ENCODE results near the gene GNG8. TPM values are rescaled to one million over a fixed set of nuclear protein-coding genes. Genes with fewer than 3 reads are reported as not detected.
"Not testable (repeated sequence)": the region's sequence is repeated elsewhere in the genome, so short reads cannot be mapped to it uniquely, and the experiment has no call there.

GNG8 gene
- total RNA-seq, 2 donors from 2014 or later: 9.6 TPM; not detected in 1

DNA sequence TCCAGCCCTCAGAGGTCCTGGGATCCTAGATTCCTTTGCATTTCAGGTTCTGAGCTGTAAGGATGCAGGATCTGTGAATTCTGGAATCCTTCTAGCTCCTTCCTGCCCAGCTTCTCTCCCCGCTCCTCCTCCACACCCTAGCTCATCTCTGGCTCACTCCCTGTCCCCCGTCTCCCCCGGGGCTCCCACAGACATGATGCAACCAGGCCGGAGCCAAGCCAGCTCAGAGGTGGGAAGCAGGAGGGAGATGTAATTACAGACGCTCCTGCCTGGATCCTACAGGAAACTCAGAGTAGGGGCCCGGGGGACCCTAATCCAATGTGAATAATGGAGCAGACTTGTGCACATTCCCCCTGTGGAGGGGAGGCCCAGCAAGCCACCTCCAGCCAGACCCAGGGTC lies 4.5 kb downstream of the GNG8 start:
- Mint-ChIP-seq H3K27ac (no peak overlapping the region), H3K4me3 (no peak overlapping the region), H3K9me3 (no peaks in the 10 kb centered on the region), H3K27me3 (no peaks in the 10 kb centered on the region), H3K4me1 (peaks cover 10% of the 10 kb centered on the region), H3K36me3 (ENCODE audit: low read depth) (peaks cover 6% of the 10 kb centered on the region)
- ATAC-seq (replicated peaks): no peak

DNA sequence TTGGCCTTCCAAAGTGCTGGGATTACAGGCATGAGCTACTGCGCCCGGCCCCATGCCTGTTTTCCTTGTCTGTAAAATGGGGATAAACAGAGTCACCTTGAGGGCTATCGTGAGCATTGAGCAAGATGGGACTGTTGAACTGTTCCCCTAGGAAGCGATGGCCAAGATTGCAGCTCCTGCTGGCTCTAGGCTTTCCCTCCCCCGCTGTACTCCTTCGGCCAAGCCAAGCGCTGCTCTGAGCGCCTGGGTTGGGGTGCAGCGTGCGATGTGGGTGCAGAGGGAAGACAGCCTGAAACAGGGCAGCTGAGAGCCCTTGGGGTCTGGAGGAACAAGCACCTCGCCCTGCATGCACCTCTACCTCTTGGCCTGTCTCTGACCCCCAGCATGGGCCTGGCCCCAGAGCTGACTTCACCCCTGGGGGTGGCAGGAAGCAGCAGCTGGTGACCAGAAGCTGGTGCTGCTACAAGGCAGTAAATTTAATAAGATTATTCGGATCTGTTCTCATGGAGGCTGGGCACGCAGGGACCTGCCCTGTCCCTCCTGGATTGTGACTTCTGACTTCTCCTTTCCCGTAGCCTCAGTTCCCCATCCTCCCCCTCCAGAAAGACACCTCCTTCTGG lies 5.3 kb downstream of the GNG8 start:
- H3K4me1 Mint-ChIP-seq: peaks cover 10% of the 10 kb centered on the region
- no peaks in the 10 kb centered on the region for H3K27me3 Mint-ChIP-seq
- H3K36me3 Mint-ChIP-seq (ENCODE audit: low read depth): peaks cover 6% of the 10 kb centered on the region
- H3K4me3 Mint-ChIP-seq: no peak overlapping the region
- H3K9me3 Mint-ChIP-seq: no peaks in the 10 kb centered on the region
- no peak overlapping the region for H3K27ac Mint-ChIP-seq
- ATAC-seq (replicated peaks): no peak

DNA sequence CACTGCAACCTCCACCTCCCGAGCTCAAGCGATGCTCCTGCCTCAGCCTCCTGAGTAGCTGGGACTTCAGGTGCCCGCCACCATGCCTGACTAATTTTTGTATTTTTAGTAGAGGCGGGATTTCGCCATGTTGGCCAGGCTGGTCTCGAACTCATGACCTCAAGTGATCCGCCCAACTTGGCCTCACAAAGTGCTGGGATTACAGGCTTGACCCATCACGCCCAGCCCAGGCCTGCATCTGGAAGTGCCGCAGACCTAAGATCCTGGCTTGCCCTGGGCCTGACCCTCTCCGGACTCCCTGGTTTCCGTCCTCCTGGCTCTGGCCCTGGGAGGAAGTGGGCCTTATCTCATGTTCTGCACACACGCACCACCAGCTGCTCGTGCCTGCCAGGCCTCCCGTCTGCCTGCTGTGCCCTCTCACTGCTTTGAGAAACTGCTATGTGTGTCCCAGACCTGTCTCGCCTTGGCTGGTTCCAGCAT lies 6.4 kb downstream of the GNG8 start:
- Mint-ChIP-seq H3K27me3 (peaks cover 4% of the 10 kb centered on the region), H3K36me3 (ENCODE audit: low read depth) (peaks cover 6% of the 10 kb centered on the region), H3K4me1 (peaks cover 16% of the 10 kb centered on the region), H3K4me3 (no peak overlapping the region), H3K9me3 (no peaks in the 10 kb centered on the region), H3K27ac (no peak overlapping the region)
- no peak for ATAC-seq (replicated peaks)

- H3K9me3 Mint-ChIP-seq; H3K36me3 Mint-ChIP-seq (ENCODE audit: low read depth): not testable (repeated sequence)
Observed at GRCh38 chr19:46628970-46629369, 7.0 kb downstream of the GNG8 start.

DNA sequence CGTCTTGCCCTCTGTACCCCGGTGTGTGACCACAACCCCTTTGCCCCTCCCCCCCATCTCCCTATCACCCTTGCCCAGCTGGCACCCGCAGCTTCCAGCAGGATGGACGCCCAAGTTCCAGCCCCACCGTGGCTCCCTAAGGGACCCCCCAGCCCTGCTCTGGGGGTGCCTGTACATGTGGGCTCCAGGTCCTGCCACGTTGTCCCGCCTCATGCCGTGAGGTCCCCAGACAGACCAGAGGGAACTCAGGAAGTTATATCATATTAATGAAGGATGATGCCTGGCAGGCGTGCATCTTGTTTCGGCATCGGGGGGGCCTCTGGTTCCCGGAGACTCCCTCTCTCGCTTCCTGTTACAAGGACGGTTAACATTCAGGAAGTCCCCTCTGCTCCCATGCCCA lies 9.6 kb downstream of the GNG8 start:
- no peak for ATAC-seq (replicated peaks)
- H3K9me3 Mint-ChIP-seq: no peaks in the 10 kb centered on the region
- H3K27me3 Mint-ChIP-seq: peaks cover 4% of the 10 kb centered on the region
- H3K27ac Mint-ChIP-seq: no peak overlapping the region
- H3K4me3 Mint-ChIP-seq: no peak overlapping the region
- peaks cover 7% of the 10 kb centered on the region for H3K4me1 Mint-ChIP-seq
- H3K36me3 Mint-ChIP-seq (ENCODE audit: low read depth): no peaks in the 10 kb centered on the region

More at GRCh38 chr19:46628970-46629369, 7.0 kb downstream of the GNG8 start:
- H3K27me3 Mint-ChIP-seq; ATAC-seq (replicated peaks); H3K27ac Mint-ChIP-seq; H3K4me3 Mint-ChIP-seq: not testable (repeated sequence)
- H3K4me1 Mint-ChIP-seq: peaks cover 17% of the 10 kb centered on the region

DNA sequence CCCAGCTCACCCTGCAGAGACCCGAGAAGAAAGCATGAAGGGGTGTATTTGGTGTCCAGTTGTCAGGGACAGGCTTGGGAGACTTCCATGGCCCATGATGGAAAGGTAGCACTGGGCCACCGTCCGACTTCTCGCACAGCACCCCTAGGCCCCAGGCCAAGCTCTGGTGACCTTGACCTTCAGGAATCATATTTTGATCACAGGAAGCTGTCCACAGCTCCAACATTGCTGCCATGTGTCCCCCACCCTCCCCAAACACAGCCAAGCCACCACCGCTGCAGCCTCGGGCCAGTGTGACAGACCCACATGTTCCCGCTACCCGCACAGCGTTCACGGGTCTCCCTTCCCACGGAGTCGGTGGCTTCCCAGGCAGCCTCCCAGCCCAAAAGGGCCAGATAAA lies 10.3 kb downstream of the GNG8 start:
- peaks cover 4% of the 10 kb centered on the region for H3K27me3 Mint-ChIP-seq
- peak overlapping the region; percentile 60 for H3K4me3 Mint-ChIP-seq
- ATAC-seq (replicated peaks): no peak
- no peaks in the 10 kb centered on the region for H3K36me3 Mint-ChIP-seq (ENCODE audit: low read depth)
- H3K27ac Mint-ChIP-seq: no peak overlapping the region
- H3K9me3 Mint-ChIP-seq: no peaks in the 10 kb centered on the region
- peaks cover 7% of the 10 kb centered on the region for H3K4me1 Mint-ChIP-seq

DNA sequence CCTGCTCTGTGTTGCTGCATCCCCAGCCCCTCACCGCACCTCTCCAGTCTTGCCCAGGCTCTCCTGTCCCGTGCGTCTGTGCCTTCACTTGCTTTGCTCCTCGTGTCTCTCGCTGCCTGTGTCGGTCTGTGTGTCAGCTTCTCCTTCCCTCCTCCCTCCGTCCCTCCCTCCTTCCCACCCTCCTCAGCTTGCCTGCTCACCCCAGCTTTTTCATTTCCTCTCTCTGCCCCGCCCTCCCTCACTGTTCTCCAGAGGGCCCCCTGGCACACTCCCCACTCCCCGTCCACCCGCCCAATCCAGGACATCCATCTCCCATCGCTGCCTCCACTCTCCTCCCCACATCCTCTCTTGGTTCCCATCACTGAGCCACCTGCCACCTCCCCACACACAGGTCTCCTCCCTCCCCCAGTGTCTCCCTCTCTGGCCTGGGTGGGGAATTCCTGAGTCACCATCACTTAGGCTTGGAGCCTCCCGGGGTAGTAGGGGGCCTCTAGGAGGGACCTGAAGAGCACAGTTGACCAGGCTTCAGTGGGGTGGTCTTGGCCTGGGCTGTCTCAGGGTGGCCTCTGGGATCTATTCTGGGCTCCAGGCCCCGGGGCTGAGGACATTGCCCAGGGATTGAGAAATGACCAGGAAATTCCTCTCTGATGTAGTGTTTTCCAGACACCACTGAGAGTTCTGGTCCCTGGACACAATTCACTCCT lies 10.9 kb downstream of the GNG8 start, which contains the start of gene PTGIR:
PTGIR (minus strand) TSS at position 132 of the 704 bp plus-strand sequence. CDS start 864 bp downstream, outside the sequence.
- H3K4me3 Mint-ChIP-seq: peak within 1 kb of the TSS; percentile 60
- H3K27ac Mint-ChIP-seq: peak within 1 kb of the TSS; percentile 58
- peaks cover 7% of the 10 kb centered on the region for H3K4me1 Mint-ChIP-seq
- peak; percentile 72 for ATAC-seq (replicated peaks)
- H3K27me3 Mint-ChIP-seq: peaks cover 4% of the 10 kb centered on the region
- H3K9me3 Mint-ChIP-seq: no peaks in the 10 kb centered on the region
- H3K36me3 Mint-ChIP-seq (ENCODE audit: low read depth): no peaks in the 10 kb centered on the region

GRCh38 chr19:46623915-46624502 lies 12.0 kb downstream of the GNG8 start:
- Mint-ChIP-seq H3K27ac (peak overlapping the region; percentile 58), H3K4me3 (peak overlapping the region; percentile 60), H3K9me3 (no peaks in the 10 kb centered on the region), H3K36me3 (ENCODE audit: low read depth) (no peaks in the 10 kb centered on the region), H3K4me1 (peaks cover 13% of the 10 kb centered on the region), H3K27me3 (peaks cover 4% of the 10 kb centered on the region)
- ATAC-seq (replicated peaks): no peak

DNA sequence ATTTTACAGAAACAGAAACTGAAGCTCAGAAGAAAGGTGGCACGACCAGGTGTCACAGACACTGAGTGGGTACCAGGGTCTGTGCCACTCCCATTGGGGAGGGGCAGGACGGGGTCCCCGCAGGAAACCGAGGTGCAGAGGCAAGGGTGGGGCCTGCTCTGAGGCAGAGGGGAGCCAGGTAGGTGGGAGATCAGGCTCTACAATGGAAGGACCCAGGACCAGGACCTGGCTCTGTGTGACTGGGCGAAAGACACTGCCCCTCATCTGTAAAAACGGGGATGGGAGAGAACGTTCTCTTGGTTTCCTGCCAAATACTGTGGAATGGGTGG lies 13.9 kb downstream of the GNG8 start:
- ATAC-seq (replicated peaks): no peak
- Mint-ChIP-seq H3K4me3 (peak overlapping the region; percentile 11), H3K27me3 (peaks cover 4% of the 10 kb centered on the region), H3K9me3 (no peaks in the 10 kb centered on the region), H3K27ac (peak overlapping the region; percentile 31), H3K4me1 (peaks cover 13% of the 10 kb centered on the region), H3K36me3 (ENCODE audit: low read depth) (peaks cover 1% of the 10 kb centered on the region)

GRCh38 chr19:46621191-46622117 lies 14.5 kb downstream of the GNG8 start:
- peak overlapping the region; percentile 11 for H3K4me3 Mint-ChIP-seq
- H3K36me3 Mint-ChIP-seq (ENCODE audit: low read depth): peaks cover 7% of the 10 kb centered on the region
- H3K27ac Mint-ChIP-seq: peak overlapping the region; percentile 31
- no peak for ATAC-seq (replicated peaks)
- H3K9me3 Mint-ChIP-seq: no peaks in the 10 kb centered on the region
- peaks cover 4% of the 10 kb centered on the region for H3K27me3 Mint-ChIP-seq
- peaks cover 19% of the 10 kb centered on the region for H3K4me1 Mint-ChIP-seq

DNA sequence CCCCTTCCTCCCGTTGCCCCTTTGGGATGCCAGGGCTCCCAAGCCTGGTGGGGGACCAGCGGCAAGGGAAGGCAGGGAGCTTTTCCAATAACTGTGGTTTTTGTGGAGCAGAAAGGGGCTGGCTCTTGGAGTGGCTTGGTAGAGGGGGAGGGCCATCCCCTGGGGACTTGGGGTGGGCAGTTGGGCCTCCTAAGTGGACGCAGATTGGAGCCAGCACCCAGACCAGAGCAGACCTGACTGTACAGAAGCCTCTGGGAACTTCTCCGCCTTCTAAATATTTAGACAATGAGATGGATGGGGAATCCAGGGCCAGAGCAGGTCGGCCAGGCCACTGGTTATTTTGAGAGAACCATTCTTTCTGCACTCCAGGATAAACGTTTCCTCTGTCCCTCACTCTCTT lies 15.3 kb downstream of the GNG8 start:
- Mint-ChIP-seq H3K9me3 (no peaks in the 10 kb centered on the region), H3K27ac (no peak overlapping the region), H3K4me3 (peak overlapping the region; percentile 80), H3K27me3 (peaks cover 4% of the 10 kb centered on the region), H3K36me3 (ENCODE audit: low read depth) (peaks cover 7% of the 10 kb centered on the region), H3K4me1 (peaks cover 20% of the 10 kb centered on the region)
- no peak for ATAC-seq (replicated peaks)

DNA sequence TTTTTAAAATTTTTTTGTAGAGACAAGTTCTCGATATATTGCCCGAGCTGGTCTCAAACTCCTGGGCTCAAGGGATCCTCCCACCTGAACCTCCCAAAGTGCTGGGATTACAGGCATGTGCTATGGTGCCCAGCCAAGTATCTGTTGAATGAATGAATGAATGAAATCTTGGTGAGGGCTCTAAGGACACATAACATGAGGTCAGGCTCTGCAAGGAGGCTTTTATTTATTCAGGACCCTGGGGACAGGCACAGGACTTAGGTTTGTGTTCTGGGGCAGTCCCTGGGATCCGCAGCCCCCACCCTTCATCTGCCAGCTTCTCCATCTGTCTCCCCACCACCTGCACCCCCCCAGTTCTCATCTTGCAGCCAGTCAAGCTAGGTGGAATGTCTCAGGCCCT lies 15.7 kb downstream of the GNG8 start:
- no peaks in the 10 kb centered on the region for H3K9me3 Mint-ChIP-seq
- peak overlapping the region; percentile 80 for H3K4me3 Mint-ChIP-seq
- H3K4me1 Mint-ChIP-seq: peaks cover 20% of the 10 kb centered on the region
- peak overlapping the region; percentile 87 for H3K27ac Mint-ChIP-seq
- ATAC-seq (replicated peaks): no peak
- peaks cover 7% of the 10 kb centered on the region for H3K36me3 Mint-ChIP-seq (ENCODE audit: low read depth)
- H3K27me3 Mint-ChIP-seq: peaks cover 4% of the 10 kb centered on the region

DNA sequence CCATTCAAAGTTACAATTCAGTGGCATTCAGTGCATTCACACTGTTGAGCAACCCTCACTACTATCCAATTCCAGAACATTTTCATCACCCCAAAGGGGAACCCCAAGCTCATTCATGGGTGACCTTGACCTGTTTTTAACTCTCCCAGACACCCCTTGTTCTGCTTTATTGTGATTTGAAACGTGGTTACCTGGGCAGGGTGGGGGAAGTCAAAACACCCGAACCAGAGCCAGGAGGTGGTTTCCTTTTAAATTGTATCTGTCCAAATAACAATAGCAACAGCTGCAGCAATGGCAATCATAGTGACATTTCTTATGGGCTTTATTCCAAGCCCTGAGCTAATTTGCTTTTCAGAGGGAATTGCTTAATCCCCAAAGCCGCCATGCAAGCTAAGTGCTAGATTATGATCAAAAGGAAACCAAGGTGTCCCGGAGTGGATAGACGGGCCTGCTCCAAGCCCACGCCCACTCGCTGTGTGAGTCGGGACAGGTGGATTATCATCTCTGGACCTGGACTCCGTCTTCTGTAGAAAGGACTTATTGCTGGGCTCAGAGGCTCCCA lies 17.3 kb downstream of the GNG8 start:
- Mint-ChIP-seq H3K36me3 (ENCODE audit: low read depth) (peaks cover 7% of the 10 kb centered on the region), H3K27ac (peak overlapping the region; percentile 87), H3K4me3 (peak overlapping the region; percentile 80), H3K27me3 (no peaks in the 10 kb centered on the region), H3K9me3 (no peaks in the 10 kb centered on the region), H3K4me1 (peaks cover 20% of the 10 kb centered on the region)
- ATAC-seq (replicated peaks): no peak

- H3K36me3 Mint-ChIP-seq (ENCODE audit: low read depth): peaks cover 7% of the 10 kb centered on the region
- no peaks in the 10 kb centered on the region for H3K9me3 Mint-ChIP-seq
- no peak for ATAC-seq (replicated peaks)
- H3K4me1 Mint-ChIP-seq: peaks cover 22% of the 10 kb centered on the region
- H3K27me3 Mint-ChIP-seq: no peaks in the 10 kb centered on the region
- peak overlapping the region; percentile 79 for H3K4me3 Mint-ChIP-seq
- H3K27ac Mint-ChIP-seq: peak overlapping the region; percentile 91
Observed at GRCh38 chr19:46617601-46618000, 18.4 kb downstream of the GNG8 start.
